Astrocyte (in vitro differentiated cells and primary cell): Measurements from ENCODE around the gene MDM2. TPM values are rescaled to one million over a fixed set of nuclear protein-coding genes. Genes with fewer than 3 reads are reported as not detected.

ENCODE experiments used
- DNase-seq: peaks from one replicate; pipeline ENCODE4 v3.0.0-alpha.2; 2010; ENCODE audit warnings: low read depth
- FAIRE-seq: peaks from 2 replicates; lab custom pipeline; 2011; peaks lifted over from hg19 to GRCh38; lab: Jason Lieb, UNC
- H2AFZ ChIP-seq: 2 replicates; pipeline ENCODE4 v1.6.0; 2012; ENCODE audit warnings: low read depth, low read length, inconsistent platforms
- H3K27ac ChIP-seq: 2 replicates; pipeline ENCODE4 v1.5.1; 2011; ENCODE audit warnings: low read depth, low read length, inconsistent platforms
- H3K27me3 ChIP-seq: 2 replicates; pipeline ENCODE4 v1.6.0; 2011; ENCODE audit warnings: low read length, inconsistent platforms; ENCODE audit not compliant: insufficient read depth
- H3K36me3 ChIP-seq: 2 replicates; pipeline ENCODE4 v1.5.1; 2011; ENCODE audit warnings: low read length, inconsistent platforms; ENCODE audit not compliant: insufficient read depth
- H3K4me1 ChIP-seq: 2 replicates; pipeline ENCODE4 v1.5.1; 2011; ENCODE audit warnings: low read length, inconsistent platforms; ENCODE audit not compliant: insufficient read depth
- H3K4me2 ChIP-seq: 2 replicates; pipeline ENCODE4 v1.6.0; 2012; ENCODE audit warnings: low read length, inconsistent platforms
- H3K4me3 ChIP-seq: 2 replicates; pipeline ENCODE4 v1.5.1; 2011; ENCODE audit warnings: low read depth, mild to moderate bottlenecking, low read length, inconsistent platforms; ENCODE audit not compliant: insufficient read depth
- H3K79me2 ChIP-seq: 2 replicates; pipeline ENCODE4 v1.6.0; 2012; ENCODE audit warnings: mild to moderate bottlenecking, low read length, inconsistent platforms; ENCODE audit not compliant: insufficient read depth
- H3K9ac ChIP-seq: 2 replicates; pipeline ENCODE4 v1.6.0; 2012; ENCODE audit warnings: mild to moderate bottlenecking, low read length, inconsistent platforms
- H3K9me3 ChIP-seq: 2 replicates; pipeline ENCODE4 v1.5.1; 2012; ENCODE audit warnings: low read depth, mild to moderate bottlenecking, low read length, inconsistent platforms; ENCODE audit not compliant: insufficient read depth
- H4K20me1 ChIP-seq: 2 replicates; pipeline ENCODE4 v1.6.0; 2012; ENCODE audit warnings: low read length, inconsistent platforms; ENCODE audit not compliant: insufficient read depth
- H3K27ac Mint-ChIP-seq: one replicate; pipeline ENCODE4 v1.8.0; 2021; ENCODE audit warnings: mild to moderate bottlenecking, mixed read lengths; ENCODE audit not compliant: unreplicated experiment
- H3K27me3 Mint-ChIP-seq: one replicate; pipeline ENCODE4 v1.8.0; 2021; ENCODE audit warnings: low read depth, mixed read lengths; ENCODE audit not compliant: unreplicated experiment
- H3K36me3 Mint-ChIP-seq: one replicate; pipeline ENCODE4 v1.8.0; 2021; ENCODE audit warnings: low read depth, mixed read lengths; ENCODE audit not compliant: unreplicated experiment
- H3K4me1 Mint-ChIP-seq: one replicate; pipeline ENCODE4 v1.8.0; 2021; ENCODE audit warnings: low read depth, mixed read lengths; ENCODE audit not compliant: unreplicated experiment
- H3K4me3 Mint-ChIP-seq: one replicate; pipeline ENCODE4 v1.8.0; 2021; ENCODE audit warnings: mild to moderate bottlenecking, moderate library complexity, mixed read lengths; ENCODE audit not compliant: unreplicated experiment
- H3K9me3 Mint-ChIP-seq: one replicate; pipeline ENCODE4 v1.8.0; 2021; ENCODE audit warnings: mild to moderate bottlenecking, mixed read lengths; ENCODE audit not compliant: unreplicated experiment
- EZH2 ChIP-seq: IDR thresholded peaks from 2 replicates; pipeline ENCODE4 v1.6.1; 2012; ENCODE audit warnings: mild to moderate bottlenecking, low read length, inconsistent platforms; ENCODE audit not compliant: insufficient read depth
- total RNA-seq: library from RNA; stranded (reverse); gene quantifications from 2 replicates; pipeline ENCODE4 v1.2.1, GENCODE V29; 2021
- TF ChIP-seq, protein P1 (sequence below): IDR thresholded peaks from 2 replicates; pipeline ENCODE4 v1.5.1; 2011; ENCODE audit warnings: low read depth, mild to moderate bottlenecking, inconsistent platforms, low read length, moderate library complexity; ENCODE audit not compliant: insufficient read depth

Gene MDM2
- total RNA-seq, 1 donor from 2014 or later = 828 TPM

GRCh38 chr12:68856510-68856909, 48.5 kb downstream of the MDM2 start:
- FAIRE-seq = no peak
- no peak overlapping the region for H3K4me3 Mint-ChIP-seq
- H3K27ac ChIP-seq = no peak overlapping the region

GRCh38 chr12:68861890-68862289, 53.9 kb downstream of the MDM2 start:
- Mint-ChIP-seq H3K27ac (no peak overlapping the region), H3K9me3 (no peaks in the 10 kb centered on the region), H3K27me3 (no peaks in the 10 kb centered on the region), H3K36me3 (no peaks in the 10 kb centered on the region), H3K4me1 (peaks cover 6% of the 10 kb centered on the region), H3K4me3 (no peak overlapping the region)
- Histone ChIP-seq H3K9ac (no peak overlapping the region), H3K79me2 (no peaks in the 10 kb centered on the region), H2AFZ (no peak overlapping the region), H3K9me3 (no peaks in the 10 kb centered on the region), H3K27ac (no peak overlapping the region), H3K4me1 (peaks cover 4% of the 10 kb centered on the region), H4K20me1 (no peaks in the 10 kb centered on the region), H3K27me3 (no peaks in the 10 kb centered on the region), H3K4me3 (no peak overlapping the region), H3K4me2 (no peak overlapping the region), H3K36me3 (no peaks in the 10 kb centered on the region)
- no peak for TF ChIP-seq EZH2
- TF ChIP-seq, protein P1, sequence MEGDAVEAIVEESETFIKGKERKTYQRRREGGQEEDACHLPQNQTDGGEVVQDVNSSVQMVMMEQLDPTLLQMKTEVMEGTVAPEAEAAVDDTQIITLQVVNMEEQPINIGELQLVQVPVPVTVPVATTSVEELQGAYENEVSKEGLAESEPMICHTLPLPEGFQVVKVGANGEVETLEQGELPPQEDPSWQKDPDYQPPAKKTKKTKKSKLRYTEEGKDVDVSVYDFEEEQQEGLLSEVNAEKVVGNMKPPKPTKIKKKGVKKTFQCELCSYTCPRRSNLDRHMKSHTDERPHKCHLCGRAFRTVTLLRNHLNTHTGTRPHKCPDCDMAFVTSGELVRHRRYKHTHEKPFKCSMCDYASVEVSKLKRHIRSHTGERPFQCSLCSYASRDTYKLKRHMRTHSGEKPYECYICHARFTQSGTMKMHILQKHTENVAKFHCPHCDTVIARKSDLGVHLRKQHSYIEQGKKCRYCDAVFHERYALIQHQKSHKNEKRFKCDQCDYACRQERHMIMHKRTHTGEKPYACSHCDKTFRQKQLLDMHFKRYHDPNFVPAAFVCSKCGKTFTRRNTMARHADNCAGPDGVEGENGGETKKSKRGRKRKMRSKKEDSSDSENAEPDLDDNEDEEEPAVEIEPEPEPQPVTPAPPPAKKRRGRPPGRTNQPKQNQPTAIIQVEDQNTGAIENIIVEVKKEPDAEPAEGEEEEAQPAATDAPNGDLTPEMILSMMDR = no peak
- DNase-seq (no peak), FAIRE-seq (no peak)

More at GRCh38 chr12:68856510-68856909, 48.5 kb downstream of the MDM2 start:
- no peak overlapping the region for H3K9ac ChIP-seq
- no peaks in the 10 kb centered on the region for H3K27me3 ChIP-seq
- TF ChIP-seq, protein P1 = no peak
- TF ChIP-seq EZH2 = no peak
- Mint-ChIP-seq H3K27me3 (no peaks in the 10 kb centered on the region), H3K4me1 (no peaks in the 10 kb centered on the region), H3K27ac (no peak overlapping the region), H3K36me3 (peaks cover 5% of the 10 kb centered on the region), H3K9me3 (no peaks in the 10 kb centered on the region)
- H3K79me2 ChIP-seq = no peaks in the 10 kb centered on the region
- H3K36me3 ChIP-seq = no peaks in the 10 kb centered on the region
- H4K20me1 ChIP-seq = no peaks in the 10 kb centered on the region
- no peak for DNase-seq
- no peaks in the 10 kb centered on the region for H3K9me3 ChIP-seq
- H3K4me2 ChIP-seq = no peak overlapping the region
- H3K4me1 ChIP-seq = no peaks in the 10 kb centered on the region
- no peak overlapping the region for H2AFZ ChIP-seq
- no peak overlapping the region for H3K4me3 ChIP-seq

GRCh38 chr12:68863109-68863770, 55.3 kb downstream of the MDM2 start:
- Mint-ChIP-seq H3K9me3 (no peaks in the 10 kb centered on the region), H3K27me3 (no peaks in the 10 kb centered on the region), H3K4me1 (peaks cover 6% of the 10 kb centered on the region), H3K36me3 (no peaks in the 10 kb centered on the region), H3K4me3 (no peak overlapping the region), H3K27ac (no peak overlapping the region)
- Histone ChIP-seq H3K9ac (no peak overlapping the region), H2AFZ (no peak overlapping the region), H4K20me1 (no peaks in the 10 kb centered on the region), H3K79me2 (no peaks in the 10 kb centered on the region), H3K4me2 (no peak overlapping the region), H3K36me3 (no peaks in the 10 kb centered on the region), H3K9me3 (no peaks in the 10 kb centered on the region), H3K27me3 (no peaks in the 10 kb centered on the region), H3K27ac (no peak overlapping the region), H3K4me3 (no peak overlapping the region), H3K4me1 (peaks cover 4% of the 10 kb centered on the region)
- DNase-seq (no peak), FAIRE-seq (no peak)
- TF ChIP-seq, protein P1 = no peak
- TF ChIP-seq EZH2 = no peak
